DOHH2 (cell line): ENCODE results near the gene GLI3.

ENCODE experiments used
- H3F3A ChIP-seq: fragments of 200-600 bp; sonication (generic), shearing (Covaris generic); 2 replicates; pipeline ENCODE4 v1.6.0; 2016; ENCODE audit warnings: antibody characterized with exemption, mild to moderate bottlenecking; ENCODE audit not compliant: control insufficient read depth, insufficient read depth
- H3K27ac ChIP-seq: fragments of 200-600 bp; sonication (generic); 2 replicates; pipeline ENCODE4 v1.5.1; 2014; ENCODE audit warnings: low read depth, mild to moderate bottlenecking, low read length, moderate library complexity
- H3K27me3 ChIP-seq: fragments of 200-600 bp; sonication (generic); 2 replicates; pipeline ENCODE4 v1.6.1; 2014; ENCODE audit warnings: mild to moderate bottlenecking, low read length, mixed read lengths; ENCODE audit not compliant: control insufficient read depth
- H3K36me3 ChIP-seq: fragments of 200-600 bp; sonication (generic); 2 replicates; pipeline ENCODE4 v1.6.1; 2014; ENCODE audit warnings: mild to moderate bottlenecking, low read length, moderate library complexity, mixed read lengths; ENCODE audit not compliant: control insufficient read depth
- H3K4me1 ChIP-seq: fragments of 200-600 bp; sonication (generic); 2 replicates; pipeline ENCODE4 v1.6.1; 2014; ENCODE audit warnings: mild to moderate bottlenecking, low read length, mixed read lengths; ENCODE audit not compliant: control insufficient read depth
- H3K4me2 ChIP-seq: fragments of 200-600 bp; sonication (generic); 2 replicates; pipeline ENCODE4 v1.6.0; 2014; ENCODE audit warnings: mild to moderate bottlenecking, low read length, moderate library complexity
- H3K4me3 ChIP-seq: fragments of 200-600 bp; sonication (generic); 2 replicates; pipeline ENCODE4 v1.5.1; 2014; ENCODE audit warnings: mild to moderate bottlenecking, low read length, mixed read lengths
- H3K79me2 ChIP-seq: fragments of 200-600 bp; sonication (generic); 2 replicates; pipeline ENCODE4 v1.6.1; 2014; ENCODE audit warnings: mild to moderate bottlenecking, low read length, mixed read lengths; ENCODE audit not compliant: control insufficient read depth
- H3K9me2 ChIP-seq: fragments of 200-600 bp; sonication (generic); replicated peaks from 2 replicates; pipeline ENCODE4 v1.6.1; 2014; ENCODE audit warnings: mild to moderate bottlenecking, low read length, mixed read lengths; ENCODE audit not compliant: control insufficient read depth
- H3K9me3 ChIP-seq: fragments of 200-600 bp; sonication (generic); 2 replicates; pipeline ENCODE4 v1.6.1; 2014; ENCODE audit warnings: antibody characterized with exemption, low read length, mixed read lengths; ENCODE audit not compliant: control insufficient read depth, insufficient read depth
- H4K20me1 ChIP-seq: fragments of 200-600 bp; sonication (generic); 2 replicates; pipeline ENCODE4 v1.6.0; 2014; ENCODE audit warnings: low read depth, mild to moderate bottlenecking, antibody characterized with exemption, low read length, moderate library complexity; ENCODE audit not compliant: control insufficient read depth, insufficient read depth
- CTCF ChIP-seq: fragments of 200-600 bp; sonication (generic); IDR thresholded peaks from one replicate; pipeline ENCODE4 v1.5.1; 2014; ENCODE audit warnings: antibody characterized with exemption, mild to moderate bottlenecking, low read depth, low read length; ENCODE audit not compliant: poor library complexity, severe bottlenecking
- EZH2phosphoT487 ChIP-seq: fragments of 200-600 bp; sonication (generic); IDR thresholded peaks from 2 replicates; pipeline ENCODE4 v1.6.1; 2017; ENCODE audit warnings: borderline replicate concordance, mild to moderate bottlenecking, antibody characterized with exemption, low read length, moderate library complexity, mixed read lengths

GLI3 gene

GRCh38 chr7:42075418-42075817, 161.6 kb downstream of the GLI3 start:
- Histone ChIP-seq H3F3A (no peaks in the 10 kb centered on the region), H3K9me3 (no peaks in the 10 kb centered on the region), H4K20me1 (no peaks in the 10 kb centered on the region), H3K27me3 (no peaks in the 10 kb centered on the region), H3K36me3 (no peaks in the 10 kb centered on the region), H3K4me2 (no peak overlapping the region), H3K4me1 (no peaks in the 10 kb centered on the region), H3K79me2 (no peaks in the 10 kb centered on the region), H3K4me3 (no peak overlapping the region), H3K9me2 (no peaks in the 10 kb centered on the region), H3K27ac (no peak overlapping the region)
- no peak for TF ChIP-seq CTCF

GRCh38 chr7:42074076-42074475, 162.9 kb downstream of the GLI3 start:
- Histone ChIP-seq H3K79me2 (no peaks in the 10 kb centered on the region), H3K27me3 (no peaks in the 10 kb centered on the region), H4K20me1 (no peaks in the 10 kb centered on the region)

GRCh38 chr7:42071372-42072261, 165.4 kb downstream of the GLI3 start:
- Histone ChIP-seq H3K4me2 (no peak overlapping the region), H3K9me2 (no peaks in the 10 kb centered on the region), H3F3A (no peaks in the 10 kb centered on the region), H3K36me3 (no peaks in the 10 kb centered on the region), H3K9me3 (no peaks in the 10 kb centered on the region), H3K27ac (no peak overlapping the region), H3K79me2 (no peaks in the 10 kb centered on the region), H3K27me3 (no peaks in the 10 kb centered on the region), H3K4me3 (no peak overlapping the region), H4K20me1 (no peaks in the 10 kb centered on the region), H3K4me1 (no peaks in the 10 kb centered on the region)
- no peak for TF ChIP-seq CTCF
- no peak for TF ChIP-seq EZH2phosphoT487

More at GRCh38 chr7:42074076-42074475, 162.9 kb downstream of the GLI3 start:
- no peaks in the 10 kb centered on the region for H3K4me1 ChIP-seq
- no peaks in the 10 kb centered on the region for H3K9me2 ChIP-seq
- TF ChIP-seq EZH2phosphoT487: no peak
- TF ChIP-seq CTCF: no peak
- no peaks in the 10 kb centered on the region for H3K9me3 ChIP-seq
- no peak overlapping the region for H3K27ac ChIP-seq
- H3F3A ChIP-seq: no peaks in the 10 kb centered on the region
- no peak overlapping the region for H3K4me3 ChIP-seq
- H3K4me2 ChIP-seq: no peak overlapping the region
- no peaks in the 10 kb centered on the region for H3K36me3 ChIP-seq
